Spleen (tissue), 11 donors: Measurements from ENCODE around the gene TRPM2. TPM values are rescaled to one million over a fixed set of nuclear protein-coding genes. Genes with fewer than 3 reads are reported as not detected.

Experiments used
- DNase-seq: peaks from one replicate; pipeline ENCODE4 v3.0.0-alpha.2; 2020
- H3K27ac ChIP-seq, 8 donors: fragments of 200-600 bp; sonication (generic) in 7 of 8; 1 replicate in 4 of 8; 2 replicates in 4 of 8; pipeline versions ENCODE4 v1.5.0 to v1.8.0; 2016 to 2021; ENCODE audit warnings: inconsistent platforms in 4 of 8, mild to moderate bottlenecking in 4 of 8, moderate library complexity in 1 of 8
- H3K27me3 ChIP-seq, 7 donors: fragments of 200-600 bp; sonication (generic) in 6 of 7; replicated peaks in 1 of 7; 1 replicate in 4 of 7; 2 replicates in 3 of 7; pipeline versions ENCODE4 v1.5.0 to v1.8.0; 2016 to 2021; ENCODE audit warnings: inconsistent platforms in 3 of 7, mild to moderate bottlenecking in 1 of 7
- H3K36me3 ChIP-seq, 6 donors: fragments of 200-600 bp; sonication (generic) in 5 of 6; 1 replicate in 4 of 6; 2 replicates in 2 of 6; pipeline versions ENCODE4 v1.5.0 to v1.8.0; 2016 to 2021; ENCODE audit warnings: inconsistent platforms in 2 of 6
- H3K4me1 ChIP-seq, 6 donors: fragments of 200-600 bp; sonication (generic) in 5 of 6; 1 replicate in 3 of 6; 2 replicates in 3 of 6; pipeline versions ENCODE4 v1.5.0 to v1.8.0; 2016 to 2021; ENCODE audit warnings: inconsistent platforms in 3 of 6
- H3K4me3 ChIP-seq, 8 donors: fragments of 200-600 bp; sonication (generic) in 7 of 8; 1 replicate in 4 of 8; 2 replicates in 4 of 8; pipeline versions ENCODE4 v1.5.0 to v1.8.0; 2016 to 2021; ENCODE audit warnings: inconsistent platforms in 4 of 8, mild to moderate bottlenecking in 4 of 8, moderate library complexity in 2 of 8
- H3K9me3 ChIP-seq, 8 donors: fragments of 200-600 bp; sonication (generic) in 7 of 8; 1 replicate in 4 of 8; 2 replicates in 4 of 8; pipeline versions ENCODE4 v1.5.0 to v1.8.0; 2016 to 2021; ENCODE audit warnings: inconsistent platforms in 4 of 8
- POLR2A ChIP-seq, 3 donors: fragments of 450-650 bp; IDR thresholded peaks; one replicate each; pipeline ENCODE4 v1.5.1; 2017; ENCODE audit warnings: antibody characterized with exemption in 3 of 3, mild to moderate bottlenecking in 1 of 3
- POLR2AphosphoS5 ChIP-seq, 3 donors: sonication (generic); formaldehyde crosslinking; IDR thresholded peaks; one replicate each; pipeline ENCODE4 v1.5.1; 2017; ENCODE audit warnings: antibody characterized with exemption in 3 of 3
- WGBS, 5 donors: extraction: QIAGEN DNeasy Blood & Tissue Kit in 3 of 5; methylation state at CpG; one replicate each; pipeline versions ENCODE4 v1.1.5 to v1.1.7; 2013 to 2018; 5-methylcytosine and 5-hydroxymethylcytosine counted together
- intact Hi-C: fragments of 100-400 bp; cut with DNase I; formaldehyde crosslinking; loops from one replicate; pipeline ENCODE4 v1.15.0; 2023; ENCODE audit warnings: low total_unique reads
- polyA plus RNA-seq, 3 donors: library from polyadenylated mRNA; stranded (reverse); fragments of 200-250 nt; gene quantifications; one replicate each; pipeline ENCODE4 v1.2.1, GENCODE V29; 2013
- total RNA-seq, 7 donors: library from RNA; depleted of rRNA in 3 of 7; stranded (reverse); fragments of >200 nt in 3 of 7; fragmentation: NEBNext Ultra II Directional in 4 of 7; extraction: Animal tissue kit (Norgen Biotek cat#: 25700) in 4 of 7; gene quantifications; one replicate each; pipeline versions ENCODE4 v1.1.0 to v1.2.1, GENCODE V29; 2016 to 2021
- TF ChIP-seq, protein P1 (sequence below), 11 experiments: fragments of 200-600 bp in 7 of 11; fragments of 450-650 bp in 4 of 11; sonication (generic) in 4 of 11; IDR thresholded peaks in 8 of 11; conservative IDR thresholded peaks in 3 of 11; 1 replicate in 7 of 11; 2 replicates in 4 of 11; pipeline versions ENCODE4 v1.4.0 to v1.8.0; 2016 to 2021; ENCODE audit warnings: antibody characterized with exemption in 11 of 11, inconsistent platforms in 4 of 11, mild to moderate bottlenecking in 1 of 11
- donor health status: healthy with polysubstance abuse.
- donor health status: DM: no; HTN: no; CAD: no; lungs with moderate emphysema.
- donor health status: DM: no; HTN: no; CAD: no.
- donor health status: Bipolar disorder and iron deficiency.
- donor health status: healthy.
- donor health status: DM: no; HTN: no; CAD: no.
- donor health status: DM: yes; HTN: yes; CAD: no.

Gene TRPM2
- total and polyA plus RNA-seq, 10 donors, result 10.4 to 44.1 (median 23.3) TPM

DNA sequence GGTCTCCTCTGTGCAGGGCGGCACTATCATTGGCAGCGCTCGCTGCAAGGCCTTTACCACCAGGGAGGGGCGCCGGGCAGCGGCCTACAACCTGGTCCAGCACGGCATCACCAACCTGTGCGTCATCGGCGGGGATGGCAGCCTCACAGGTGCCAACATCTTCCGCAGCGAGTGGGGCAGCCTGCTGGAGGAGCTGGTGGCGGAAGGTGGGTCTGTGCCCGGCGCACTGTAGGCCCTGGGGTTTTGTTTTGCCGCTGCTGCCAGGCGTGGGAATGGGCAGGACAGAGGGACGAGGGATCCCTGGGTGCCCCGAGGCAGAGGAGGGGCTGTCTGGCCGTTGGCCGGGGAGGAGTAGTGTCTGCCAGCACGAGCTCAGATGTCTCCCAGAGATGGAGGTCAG, 41.3 kb upstream of the TRPM2 start:
- WGBS, 5 donors, result 93 to 96% (median 95%) methylated on average over 21 to 22 of the region's 22 CpGs

DNA sequence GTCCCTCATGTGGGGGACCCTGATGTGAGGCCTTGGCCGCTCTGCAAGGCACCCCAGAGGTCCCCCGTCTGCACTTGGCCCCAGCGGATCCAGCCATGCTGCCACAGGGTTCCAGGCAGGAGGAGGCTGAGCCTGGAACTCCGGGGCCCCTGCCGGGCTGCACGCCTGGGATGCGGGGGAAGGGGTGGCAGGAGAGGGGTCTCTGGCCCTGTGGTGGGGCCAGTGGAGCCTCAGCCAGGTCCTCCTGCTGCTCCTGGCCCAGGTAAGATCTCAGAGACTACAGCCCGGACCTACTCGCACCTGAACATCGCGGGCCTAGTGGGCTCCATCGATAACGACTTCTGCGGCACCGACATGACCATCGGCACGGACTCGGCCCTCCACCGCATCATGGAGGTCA, 40.7 kb upstream of the TRPM2 start:
- H3K27me3 ChIP-seq, result no peaks in the 10 kb centered on the region
- peaks cover 0 to 6% (median 0%) of the 10 kb centered on the region in 6 donors for H3K4me1 ChIP-seq
- intact Hi-C loops, result no loop called here
- H3K4me3 ChIP-seq, result no peak overlapping the region
- no peak overlapping the region for H3K27ac ChIP-seq
- DNase-seq, result no peak
- H3K9me3 ChIP-seq, result no peaks in the 10 kb centered on the region
- WGBS, 5 donors, result 90 to 100% (median 97%) methylated on average over 9 to 19 of the region's 19 CpGs
- peaks cover 0 to 100% (median 72%) of the 10 kb centered on the region in 6 donors for H3K36me3 ChIP-seq
- no peak for TF ChIP-seq POLR2A (IDR thresholded peaks at IDR 0.05)
- no peak for TF ChIP-seq POLR2AphosphoS5 (IDR thresholded peaks at IDR 0.05)
- TF ChIP-seq, protein P1, sequence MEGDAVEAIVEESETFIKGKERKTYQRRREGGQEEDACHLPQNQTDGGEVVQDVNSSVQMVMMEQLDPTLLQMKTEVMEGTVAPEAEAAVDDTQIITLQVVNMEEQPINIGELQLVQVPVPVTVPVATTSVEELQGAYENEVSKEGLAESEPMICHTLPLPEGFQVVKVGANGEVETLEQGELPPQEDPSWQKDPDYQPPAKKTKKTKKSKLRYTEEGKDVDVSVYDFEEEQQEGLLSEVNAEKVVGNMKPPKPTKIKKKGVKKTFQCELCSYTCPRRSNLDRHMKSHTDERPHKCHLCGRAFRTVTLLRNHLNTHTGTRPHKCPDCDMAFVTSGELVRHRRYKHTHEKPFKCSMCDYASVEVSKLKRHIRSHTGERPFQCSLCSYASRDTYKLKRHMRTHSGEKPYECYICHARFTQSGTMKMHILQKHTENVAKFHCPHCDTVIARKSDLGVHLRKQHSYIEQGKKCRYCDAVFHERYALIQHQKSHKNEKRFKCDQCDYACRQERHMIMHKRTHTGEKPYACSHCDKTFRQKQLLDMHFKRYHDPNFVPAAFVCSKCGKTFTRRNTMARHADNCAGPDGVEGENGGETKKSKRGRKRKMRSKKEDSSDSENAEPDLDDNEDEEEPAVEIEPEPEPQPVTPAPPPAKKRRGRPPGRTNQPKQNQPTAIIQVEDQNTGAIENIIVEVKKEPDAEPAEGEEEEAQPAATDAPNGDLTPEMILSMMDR (IDR thresholded peaks at IDR 0.05 in 8 of 11, conservative IDR thresholded peaks at IDR 0.05 in 3 of 11), result no peak

More for the DNA sequence above, 41.3 kb upstream of the TRPM2 start:
- H3K4me1 ChIP-seq, result peaks cover 0 to 6% (median 0%) of the 10 kb centered on the region in 6 donors
- H3K27me3 ChIP-seq, result no peaks in the 10 kb centered on the region
- no peak overlapping the region for H3K27ac ChIP-seq
- H3K9me3 ChIP-seq, result no peaks in the 10 kb centered on the region
- H3K36me3 ChIP-seq, result peaks cover 0 to 100% (median 72%) of the 10 kb centered on the region in 6 donors
- no peak for DNase-seq
- no peak overlapping the region for H3K4me3 ChIP-seq
- intact Hi-C loops, result no loop called here
- TF ChIP-seq, protein P1 (IDR thresholded peaks at IDR 0.05 in 8 of 11, conservative IDR thresholded peaks at IDR 0.05 in 3 of 11), result no peak
- no peak for TF ChIP-seq POLR2A (IDR thresholded peaks at IDR 0.05)
- TF ChIP-seq POLR2AphosphoS5 (IDR thresholded peaks at IDR 0.05), result peak in 1 of 3 donors; percentile 9

DNA sequence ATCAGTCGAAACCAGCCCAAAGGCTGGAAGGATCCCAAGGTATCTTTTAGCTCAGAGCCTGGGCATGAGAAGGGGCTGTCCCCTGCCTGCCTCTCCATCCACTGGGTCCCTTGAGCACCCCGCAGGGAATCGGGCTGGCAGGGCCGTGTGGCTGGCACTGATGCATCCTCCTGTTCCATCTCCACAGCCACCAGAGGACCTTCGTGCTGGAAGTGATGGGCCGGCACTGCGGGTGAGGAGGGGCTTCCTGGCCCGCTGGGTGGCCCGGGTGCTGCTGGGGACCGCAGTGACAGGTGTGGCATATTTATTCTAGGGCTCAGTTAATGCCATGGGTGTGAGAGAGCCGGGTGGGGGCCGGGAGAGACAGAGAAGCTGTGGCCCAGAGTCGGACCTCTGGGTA, 40.0 kb upstream of the TRPM2 start:
- no peaks in the 10 kb centered on the region for H3K9me3 ChIP-seq
- H3K27me3 ChIP-seq, result no peaks in the 10 kb centered on the region
- WGBS, 5 donors, result 90 to 97% (median 93%) methylated on average over 10 to 13 of the region's 13 CpGs
- H3K27ac ChIP-seq, result no peak overlapping the region
- intact Hi-C loops, result no loop called here
- H3K4me1 ChIP-seq, result peaks cover 0 to 6% (median 0%) of the 10 kb centered on the region in 6 donors
- TF ChIP-seq POLR2AphosphoS5 (IDR thresholded peaks at IDR 0.05) (no peak), POLR2A (IDR thresholded peaks at IDR 0.05) (no peak)
- TF ChIP-seq, protein P1 (IDR thresholded peaks at IDR 0.05 in 8 of 11, conservative IDR thresholded peaks at IDR 0.05 in 3 of 11), result no peak
- DNase-seq, result no peak
- peaks cover 2 to 100% (median 77%) of the 10 kb centered on the region in 6 donors for H3K36me3 ChIP-seq
- H3K4me3 ChIP-seq, result no peak overlapping the region

DNA sequence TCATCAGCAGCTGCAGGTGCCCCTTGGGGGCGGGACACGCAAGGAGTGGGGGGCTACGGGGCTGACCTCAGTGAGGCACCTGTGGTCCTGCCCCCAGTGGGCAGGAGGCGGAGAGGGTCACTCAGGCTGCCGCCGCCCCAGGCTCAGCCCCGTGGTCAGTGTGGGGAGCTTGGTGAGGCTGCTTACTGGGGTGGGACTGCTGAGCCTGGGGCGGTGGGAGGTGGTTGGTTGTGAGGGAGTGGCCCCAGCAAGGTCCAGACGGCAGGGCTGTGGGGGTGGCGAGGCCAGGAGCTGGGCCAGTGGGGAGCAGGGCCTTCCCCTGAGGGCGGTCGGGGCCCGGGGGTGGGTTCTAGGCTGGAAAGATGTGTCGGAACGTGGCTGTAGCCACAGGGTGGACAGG, 39.3 kb upstream of the TRPM2 start:
- no peaks in the 10 kb centered on the region for H3K27me3 ChIP-seq
- peaks cover 0 to 6% (median 0%) of the 10 kb centered on the region in 6 donors for H3K4me1 ChIP-seq
- no peak overlapping the region for H3K4me3 ChIP-seq
- peaks cover 2 to 100% (median 84%) of the 10 kb centered on the region in 6 donors for H3K36me3 ChIP-seq
- intact Hi-C loops, result no loop called here
- no peak for TF ChIP-seq POLR2AphosphoS5 (IDR thresholded peaks at IDR 0.05)
- TF ChIP-seq, protein P1 (IDR thresholded peaks at IDR 0.05 in 8 of 11, conservative IDR thresholded peaks at IDR 0.05 in 3 of 11), result no peak
- no peak for TF ChIP-seq POLR2A (IDR thresholded peaks at IDR 0.05)
- no peak for DNase-seq
- 83 to 94% (median 90%) methylated on average over 10 to 15 of the region's 15 CpGs for WGBS, 5 donors
- no peaks in the 10 kb centered on the region for H3K9me3 ChIP-seq
- no peak overlapping the region for H3K27ac ChIP-seq
